HL-60 (cell line): ENCODE results near the gene FARP2.

Experiments used
- CTCF ChIP-seq: IDR thresholded peaks from one replicate; pipeline ENCODE4 v1.5.1; 2011; ENCODE audit warnings: low read length, control low read depth, inconsistent platforms; ENCODE audit not compliant: insufficient read depth
- GABPA ChIP-seq: IDR thresholded peaks from 2 replicates; pipeline ENCODE4 v1.6.1; 2012; ENCODE audit warnings: low read depth
- POLR2AphosphoS5 ChIP-seq: IDR thresholded peaks from 2 replicates; pipeline ENCODE4 v1.6.1; 2012; ENCODE audit warnings: low read depth
- REST ChIP-seq: IDR thresholded peaks from 2 replicates; pipeline ENCODE4 v1.6.1; 2012; ENCODE audit warnings: low read depth; ENCODE audit not compliant: insufficient replicate concordance
- SPI1 ChIP-seq: IDR thresholded peaks from 2 replicates; pipeline ENCODE4 v1.6.1; 2012; ENCODE audit warnings: low read depth, mild to moderate bottlenecking, borderline replicate concordance

GRCh38 chr2:241359481-241360045 is 3.5 kb downstream of the FARP2 start:
- no peak for TF ChIP-seq CTCF
- TF ChIP-seq REST, result no peak
- TF ChIP-seq GABPA, result no peak
- no peak for TF ChIP-seq SPI1
- TF ChIP-seq POLR2AphosphoS5, result no peak
